ENCODE measurements around the gene SLC7A10. TPM values are rescaled to one million over a fixed set of nuclear protein-coding genes. Genes with fewer than 3 reads are reported as not detected.

Gene SLC7A10
- 5.4 TPM for total RNA-seq

DNA sequence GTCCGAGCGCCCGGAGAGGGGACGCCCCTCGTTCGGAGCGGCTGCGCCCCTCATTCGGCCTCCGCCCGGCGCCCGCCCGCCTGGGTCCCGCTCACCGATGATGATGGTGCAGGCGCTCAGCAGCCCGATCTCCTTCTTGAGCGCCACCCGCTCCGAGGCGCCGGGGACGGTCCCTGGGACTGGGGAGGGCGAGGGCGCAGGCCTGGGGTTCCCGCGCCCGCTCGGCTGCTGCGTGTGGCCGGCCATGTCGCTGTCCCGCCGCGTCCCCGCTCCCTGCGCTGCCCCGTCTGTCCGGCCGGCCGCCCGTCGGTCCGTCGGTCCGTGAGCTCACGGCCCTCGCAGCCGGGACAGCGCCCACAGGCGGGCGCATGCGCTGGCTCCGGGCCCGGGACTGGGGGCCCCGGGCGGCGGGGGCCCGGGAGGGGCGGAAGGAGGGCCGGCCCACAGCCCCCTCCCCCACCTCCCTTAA lies at the start of gene SLC7A10:
Gene SLC7A10, minus strand, starts transcription at position 393 of the 469 bp plus-strand sequence. Its CDS starts 147 bp downstream, at position 246.
- TF ChIP-seq POLR2A (IDR thresholded peaks at IDR 0.05), result no peak
- no peak for TF ChIP-seq POLR2AphosphoS5 (IDR thresholded peaks at IDR 0.05; ENCODE audit: insufficient read depth in 1 of 2, low read depth in 1 of 2)
- TF ChIP-seq, protein P1, sequence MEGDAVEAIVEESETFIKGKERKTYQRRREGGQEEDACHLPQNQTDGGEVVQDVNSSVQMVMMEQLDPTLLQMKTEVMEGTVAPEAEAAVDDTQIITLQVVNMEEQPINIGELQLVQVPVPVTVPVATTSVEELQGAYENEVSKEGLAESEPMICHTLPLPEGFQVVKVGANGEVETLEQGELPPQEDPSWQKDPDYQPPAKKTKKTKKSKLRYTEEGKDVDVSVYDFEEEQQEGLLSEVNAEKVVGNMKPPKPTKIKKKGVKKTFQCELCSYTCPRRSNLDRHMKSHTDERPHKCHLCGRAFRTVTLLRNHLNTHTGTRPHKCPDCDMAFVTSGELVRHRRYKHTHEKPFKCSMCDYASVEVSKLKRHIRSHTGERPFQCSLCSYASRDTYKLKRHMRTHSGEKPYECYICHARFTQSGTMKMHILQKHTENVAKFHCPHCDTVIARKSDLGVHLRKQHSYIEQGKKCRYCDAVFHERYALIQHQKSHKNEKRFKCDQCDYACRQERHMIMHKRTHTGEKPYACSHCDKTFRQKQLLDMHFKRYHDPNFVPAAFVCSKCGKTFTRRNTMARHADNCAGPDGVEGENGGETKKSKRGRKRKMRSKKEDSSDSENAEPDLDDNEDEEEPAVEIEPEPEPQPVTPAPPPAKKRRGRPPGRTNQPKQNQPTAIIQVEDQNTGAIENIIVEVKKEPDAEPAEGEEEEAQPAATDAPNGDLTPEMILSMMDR (IDR thresholded peaks at IDR 0.05), result no peak
- Histone ChIP-seq H3K36me3 (no peaks in the 10 kb centered on the region), H3K27ac (no peak within 1 kb of the TSS), H3K4me3 (peak within 1 kb of the TSS; percentile 20 to 28), H3K27me3 (peaks cover 30% of the 10 kb centered on the region), H3K9me3 (peaks cover 9% of the 10 kb centered on the region), H3K4me1 (peaks cover 23% of the 10 kb centered on the region)
- intact Hi-C loops (cut with DNase I), result no loop called here
- no peak for DNase-seq (ENCODE audit: extremely low spot score in 2 of 2)

DNA sequence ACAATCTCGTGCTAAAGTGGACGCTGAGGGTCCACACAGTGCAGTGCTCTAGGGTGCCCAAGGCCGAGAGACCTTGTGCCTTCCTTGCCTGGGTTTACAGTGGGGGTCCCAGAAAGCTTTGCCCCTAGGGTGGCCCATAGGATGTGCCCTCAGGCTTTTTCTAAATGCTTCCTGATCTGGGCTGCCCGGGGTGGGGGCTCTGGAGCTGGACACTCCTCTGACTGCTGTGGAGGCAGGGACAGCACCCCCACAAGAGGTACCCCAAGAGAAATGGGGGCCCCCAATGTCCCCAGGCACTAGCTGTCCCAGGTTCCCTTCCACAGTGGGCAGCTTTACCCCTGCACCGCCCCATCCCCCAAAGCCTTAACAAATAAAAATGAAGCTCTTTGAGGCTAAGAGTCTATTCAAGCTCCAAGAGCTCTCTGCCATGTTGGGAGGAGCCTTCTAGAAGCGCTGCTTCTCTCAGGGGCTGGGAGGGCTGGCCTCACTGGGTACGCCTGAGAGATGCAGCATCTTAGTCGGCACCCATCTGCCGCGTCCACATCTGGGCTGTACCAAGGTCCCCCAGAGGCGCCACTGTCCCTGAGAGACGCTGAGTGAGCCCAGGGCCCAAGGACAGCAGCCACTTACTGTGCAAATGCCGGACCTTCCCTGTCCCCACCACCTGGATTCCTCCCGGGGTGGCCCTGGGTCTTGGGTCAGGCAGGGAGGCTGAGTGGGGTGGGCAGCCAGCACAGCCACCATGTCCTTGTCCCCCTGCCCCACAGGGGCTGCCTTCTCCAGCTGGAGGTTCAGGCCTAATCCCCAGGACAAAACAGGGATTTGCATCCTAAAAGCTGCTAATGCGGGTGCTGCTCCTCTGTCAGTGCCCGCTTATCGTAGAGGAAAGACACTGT lies 49.3 kb upstream of the SLC7A10 start:
- intact Hi-C loops (cut with DNase I), result no loop called here
- no peak for DNase-seq (ENCODE audit: extremely low spot score in 2 of 2)
- H3K27ac ChIP-seq, result peak overlapping the region; percentile 30

DNA sequence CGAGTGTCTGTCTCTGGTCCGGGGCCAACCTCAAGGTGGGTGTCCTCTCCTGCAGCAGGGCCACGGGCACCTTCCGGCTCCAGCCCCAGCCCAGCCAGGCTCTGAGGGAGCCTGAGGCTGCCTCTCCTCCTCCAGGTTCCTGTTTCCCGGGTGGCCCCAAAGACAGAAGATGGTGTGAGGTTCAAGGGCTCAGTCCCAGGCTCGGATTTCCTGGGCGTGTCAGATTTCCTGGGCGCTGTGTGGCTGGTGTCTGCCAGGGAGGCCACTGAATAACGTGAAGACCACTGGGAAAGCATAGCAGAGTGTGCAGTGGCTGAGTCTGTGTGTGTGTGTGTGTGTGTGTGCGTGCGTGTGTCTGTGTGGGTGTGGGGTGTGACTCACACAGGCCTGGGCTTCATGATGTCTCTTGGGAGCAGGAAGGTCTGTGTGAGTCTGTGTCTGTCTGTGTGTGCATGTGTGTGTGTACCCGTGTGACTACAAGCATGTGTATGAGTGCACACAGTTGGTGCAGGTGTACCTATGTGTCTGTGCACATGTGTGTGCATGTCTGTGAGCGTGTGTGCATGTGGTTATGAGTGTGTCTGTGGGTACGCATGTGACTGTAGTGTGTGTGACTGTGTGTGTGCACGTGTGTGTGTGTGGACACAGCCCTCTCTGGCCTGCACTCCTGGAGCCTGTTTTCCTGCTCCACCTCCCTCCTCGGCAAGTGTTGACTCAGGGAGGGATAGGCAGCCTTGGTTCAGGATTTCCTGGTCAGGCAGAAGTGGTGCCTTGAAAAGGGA lies 48.4 kb upstream of the SLC7A10 start:
- no peak overlapping the region for H3K4me3 ChIP-seq
- intact Hi-C loops (cut with DNase I), result no loop called here
- peak overlapping the region; percentile 30 for H3K27ac ChIP-seq
- no peaks in the 10 kb centered on the region for H3K36me3 ChIP-seq
- DNase-seq (ENCODE audit: extremely low spot score in 2 of 2), result no peak
- TF ChIP-seq POLR2A (IDR thresholded peaks at IDR 0.05) (no peak), POLR2AphosphoS5 (IDR thresholded peaks at IDR 0.05; ENCODE audit: insufficient read depth in 1 of 2, low read depth in 1 of 2) (no peak)
- TF ChIP-seq, protein P1 (IDR thresholded peaks at IDR 0.05), result no peak
- H3K4me1 ChIP-seq, result peaks cover 19% of the 10 kb centered on the region
- H3K27me3 ChIP-seq, result no peaks in the 10 kb centered on the region
- H3K9me3 ChIP-seq, result no peaks in the 10 kb centered on the region

More for the DNA sequence above, 49.3 kb upstream of the SLC7A10 start:
- no peak overlapping the region for H3K4me3 ChIP-seq
- no peak for TF ChIP-seq POLR2AphosphoS5 (IDR thresholded peaks at IDR 0.05; ENCODE audit: insufficient read depth in 1 of 2, low read depth in 1 of 2)
- TF ChIP-seq, protein P1 (IDR thresholded peaks at IDR 0.05), result no peak
- TF ChIP-seq POLR2A (IDR thresholded peaks at IDR 0.05), result no peak
- no peaks in the 10 kb centered on the region for H3K9me3 ChIP-seq
- H3K4me1 ChIP-seq, result peaks cover 19% of the 10 kb centered on the region
- H3K27me3 ChIP-seq, result no peaks in the 10 kb centered on the region
- no peaks in the 10 kb centered on the region for H3K36me3 ChIP-seq

DNA sequence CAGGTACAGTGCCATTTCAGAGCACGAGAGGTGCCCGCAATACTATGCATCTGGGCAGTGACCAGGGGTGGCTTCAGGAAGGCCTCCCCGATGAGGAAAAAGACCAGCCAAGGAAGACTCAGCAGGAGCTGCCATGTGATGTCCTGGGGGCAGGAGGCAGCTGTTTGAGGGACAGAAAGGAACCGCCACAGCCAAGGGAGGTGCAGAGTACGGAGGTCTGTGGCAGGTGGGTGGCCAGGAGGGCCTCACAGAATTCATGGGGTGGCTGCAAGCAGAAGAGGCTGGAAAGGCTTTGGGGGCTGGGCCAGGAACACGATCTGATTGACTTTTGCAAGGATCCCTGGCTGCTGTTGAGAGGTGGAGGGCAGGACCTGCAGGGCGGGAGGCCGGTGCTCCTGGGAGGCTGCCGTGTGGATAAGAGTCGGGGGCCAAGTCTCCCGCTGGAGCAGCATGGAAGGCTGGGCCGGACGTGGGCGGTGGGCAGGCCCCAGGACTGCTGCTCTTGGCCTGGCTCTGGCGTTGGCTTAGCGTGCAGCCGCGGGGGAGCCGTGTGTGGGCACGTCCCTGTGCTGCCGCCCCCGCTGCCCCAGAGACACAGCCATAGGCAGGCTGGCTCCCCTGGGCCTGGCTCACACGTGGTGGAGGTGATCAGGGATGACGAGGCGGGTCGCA lies 47.6 kb upstream of the SLC7A10 start:
- Histone ChIP-seq H3K4me1 (peaks cover 19% of the 10 kb centered on the region), H3K27ac (no peak overlapping the region), H3K4me3 (no peak overlapping the region), H3K36me3 (no peaks in the 10 kb centered on the region), H3K27me3 (no peaks in the 10 kb centered on the region), H3K9me3 (no peaks in the 10 kb centered on the region)
- no peak for DNase-seq (ENCODE audit: extremely low spot score in 2 of 2)
- TF ChIP-seq POLR2A (IDR thresholded peaks at IDR 0.05) (no peak), POLR2AphosphoS5 (IDR thresholded peaks at IDR 0.05; ENCODE audit: insufficient read depth in 1 of 2, low read depth in 1 of 2) (no peak)
- intact Hi-C loops (cut with DNase I), result no loop called here

All from vagina (tissue), 2 donors.